ENCODE measurements around the gene PRSS38.

PRSS38 gene

GRCh38 chr1:227769047-227769935 is 46.2 kb upstream of the PRSS38 start:
- DNase-seq (ENCODE audit: low read depth): no peak
- H3K4me3 ChIP-seq (ENCODE audit: low read depth, low read length): no peak overlapping the region
- TF ChIP-seq CTCF (IDR thresholded peaks at IDR 0.05; ENCODE audit: insufficient read depth, low read depth, low read length, missing control alignments): no peak

- DNase-seq (ENCODE audit: low read depth): no peak
- TF ChIP-seq CTCF (IDR thresholded peaks at IDR 0.05; ENCODE audit: insufficient read depth, low read depth, low read length, missing control alignments): no peak
Observed at GRCh38 chr1:227769936-227770494, 45.5 kb upstream of the PRSS38 start.

DNA sequence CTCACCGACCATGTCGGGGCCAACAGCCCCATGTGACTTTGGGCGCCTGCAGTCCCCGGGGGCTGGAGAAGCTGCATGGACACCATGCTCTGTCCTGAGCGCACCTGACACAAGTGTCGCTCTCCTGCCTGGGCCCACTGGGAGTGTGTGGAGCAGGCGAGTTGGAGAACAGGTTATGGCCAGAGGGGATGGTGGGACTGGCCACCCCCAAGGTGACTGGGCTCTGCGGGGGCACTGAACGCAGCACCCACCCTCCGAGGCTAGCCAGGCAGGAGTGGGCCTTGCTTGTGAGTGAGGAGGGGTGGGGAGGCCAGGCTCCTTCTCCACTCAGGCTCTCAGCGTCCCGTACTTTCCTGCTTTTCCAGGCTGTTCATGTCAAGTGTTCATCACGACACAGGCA is 44.7 kb upstream of the PRSS38 start:
- no peak overlapping the region for H3K4me3 ChIP-seq (ENCODE audit: low read depth, low read length)
- no peak for TF ChIP-seq CTCF (IDR thresholded peaks at IDR 0.05; ENCODE audit: insufficient read depth, low read depth, low read length, missing control alignments)
- no peak for DNase-seq (ENCODE audit: low read depth)

More at GRCh38 chr1:227769936-227770494, 45.5 kb upstream of the PRSS38 start:
- no peak overlapping the region for H3K4me3 ChIP-seq (ENCODE audit: low read depth, low read length)

- no peak for TF ChIP-seq CTCF (IDR thresholded peaks at IDR 0.05; ENCODE audit: insufficient read depth, low read depth, low read length, missing control alignments)
- H3K4me3 ChIP-seq (ENCODE audit: low read depth, low read length): no peak overlapping the region
- no peak for DNase-seq (ENCODE audit: low read depth)
Observed at GRCh38 chr1:227771326-227771725, 44.1 kb upstream of the PRSS38 start.

- no peak for TF ChIP-seq CTCF (IDR thresholded peaks at IDR 0.05; ENCODE audit: insufficient read depth, low read depth, low read length, missing control alignments)
- H3K4me3 ChIP-seq (ENCODE audit: low read depth, low read length): no peak overlapping the region
- DNase-seq (ENCODE audit: low read depth): no peak
Observed at GRCh38 chr1:227771771-227772170, 43.7 kb upstream of the PRSS38 start.

DNA sequence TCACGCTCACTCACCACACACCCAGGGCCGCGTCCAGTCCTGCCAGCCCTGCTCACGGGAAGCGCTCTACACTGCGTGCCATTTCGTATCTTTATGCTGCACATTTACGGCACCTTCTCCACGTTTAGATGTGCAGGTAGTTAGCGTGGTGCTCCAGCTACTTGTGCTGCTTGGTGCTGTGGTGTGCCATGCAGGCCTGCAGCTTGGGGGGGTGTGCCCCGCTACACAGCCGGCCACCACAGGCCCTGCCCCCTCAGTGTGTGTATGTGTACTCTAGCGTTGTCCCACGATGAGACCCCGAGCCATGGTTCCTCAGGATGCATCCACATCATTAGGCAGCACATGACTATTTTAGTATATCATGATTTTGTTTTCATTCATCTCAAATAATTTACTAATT is 41.9 kb upstream of the PRSS38 start:
- TF ChIP-seq CTCF (IDR thresholded peaks at IDR 0.05; ENCODE audit: insufficient read depth, low read depth, low read length, missing control alignments): no peak
- no peak overlapping the region for H3K4me3 ChIP-seq (ENCODE audit: low read depth, low read length)
- DNase-seq (ENCODE audit: low read depth): no peak
